Measurements from ENCODE around the gene TRPC5OS.

TRPC5OS gene

GRCh38 chrX:111914398-111915090 is 38.6 kb downstream of the TRPC5OS start:
- no peak for ATAC-seq

- no peak for ATAC-seq
These were observed 41.6 kb downstream of the TRPC5OS start for GRCh38 chrX:111917591-111917990.

GRCh38 chrX:111928456-111928855 is 52.5 kb downstream of the TRPC5OS start:
- ATAC-seq: no peak
